Endothelial cell of umbilical vein (primary cell): ENCODE measurements around the gene ABCC4. TPM values are rescaled to one million over a fixed set of nuclear protein-coding genes. Genes with fewer than 3 reads are reported as not detected.

Source experiments
- BruUV-seq: library from RNA; stranded (reverse); fragments of 400-500 nt; replicated peaks from 2 replicates; lab custom pipeline; 2021; lab: Mats Ljungman, UMichigan
- CTCF ChIA-PET: fragments of 300-600, 350-600 bp; sonication (Branson Sonifier 250); formaldehyde crosslinking; loops from one replicate; lab custom pipeline; 2021; ENCODE audit warnings: antibody characterized with exemption, inconsistent platforms; lab: Charles Lee
- POLR2A ChIA-PET: fragments of 300-600, 350-600 bp; sonication (Branson Sonifier 250); formaldehyde crosslinking; loops from one replicate; lab custom pipeline; 2021; ENCODE audit warnings: antibody characterized with exemption, inconsistent platforms; lab: Charles Lee
- DNase-seq: peaks from one replicate; pipeline ENCODE4 v3.0.0-alpha.2; 2011; ENCODE audit warnings: low read depth, low spot score
- FAIRE-seq: peaks from 2 replicates; lab custom pipeline; 2011; peaks lifted over from hg19 to GRCh38; lab: Jason Lieb, UNC
- H2AFZ ChIP-seq: 2 replicates; pipeline ENCODE4 v1.6.0; 2012; ENCODE audit warnings: low read depth, low read length, control low read depth, inconsistent platforms
- H3K27ac ChIP-seq: 2 replicates; pipeline ENCODE4 v1.5.1; 2011; ENCODE audit warnings: low read depth, mild to moderate bottlenecking, control low read depth, low read length, moderate library complexity; ENCODE audit not compliant: insufficient read depth
- H3K27me3 ChIP-seq, 2 experiments: 2 replicates each; pipeline versions ENCODE4 v1.6.0 to v1.6.1; 2011; ENCODE audit warnings: low read length in 2 of 2, mixed read lengths in 1 of 2; ENCODE audit not compliant: control insufficient read depth in 2 of 2, insufficient read depth in 2 of 2
- H3K36me3 ChIP-seq, 2 experiments: 2 replicates in 1 of 2; 3 replicates in 1 of 2; pipeline ENCODE4 v1.5.1; 2011; ENCODE audit warnings: low read length in 2 of 2, mild to moderate bottlenecking in 1 of 2, moderate library complexity in 1 of 2; ENCODE audit not compliant: control insufficient read depth in 2 of 2, insufficient read depth in 2 of 2; ENCODE audit errors: extremely low read depth in 1 of 2
- H3K4me1 ChIP-seq: 3 replicates; pipeline ENCODE4 v1.5.1; 2011; ENCODE audit warnings: mild to moderate bottlenecking, low read length; ENCODE audit not compliant: control insufficient read depth, insufficient read depth; ENCODE audit errors: extremely low read depth
- H3K4me2 ChIP-seq: 2 replicates; pipeline ENCODE4 v1.6.1; 2011; ENCODE audit warnings: low read length, control low read depth, mixed read lengths; ENCODE audit not compliant: insufficient read depth
- H3K4me3 ChIP-seq, 3 experiments: fragments of 200-600 bp in 1 of 3; sonication (generic), shearing (Covaris generic) in 1 of 3; replicated peaks in 1 of 3; 2 replicates each; pipeline ENCODE4 v1.5.1; 2011 to 2016; ENCODE audit warnings: control low read depth in 3 of 3, low read length in 3 of 3, mild to moderate bottlenecking in 2 of 3, inconsistent platforms in 1 of 3, low read depth in 1 of 3, moderate library complexity in 1 of 3; ENCODE audit not compliant: insufficient read depth in 1 of 3
- H3K79me2 ChIP-seq: 2 replicates; pipeline ENCODE4 v1.6.0; 2012; ENCODE audit warnings: low read length, inconsistent platforms; ENCODE audit not compliant: control insufficient read depth, insufficient read depth
- H3K9ac ChIP-seq: replicated peaks from 2 replicates; pipeline ENCODE3; 2011; ENCODE audit warnings: low read length, control low read depth; ENCODE audit not compliant: insufficient read depth; ENCODE audit errors: extremely low read depth
- H3K9me1 ChIP-seq: replicated peaks from 3 replicates; pipeline ENCODE4 v1.6.0; 2011; ENCODE audit warnings: mild to moderate bottlenecking, low read length; ENCODE audit not compliant: control insufficient read depth, insufficient read depth; ENCODE audit errors: extremely low read depth
- H3K9me3 ChIP-seq: replicated peaks from 2 replicates; pipeline ENCODE4 v1.5.1; 2012; ENCODE audit warnings: low read length, inconsistent platforms; ENCODE audit not compliant: control insufficient read depth, insufficient read depth
- H4K20me1 ChIP-seq: replicated peaks from 2 replicates; pipeline ENCODE3; 2011; ENCODE audit warnings: mild to moderate bottlenecking, low read length; ENCODE audit not compliant: control insufficient read depth, insufficient read depth; ENCODE audit errors: extremely low read depth
- FOS ChIP-seq: IDR thresholded peaks from 2 replicates; pipeline ENCODE4 v1.6.1; 2011; ENCODE audit warnings: mild to moderate bottlenecking, low read length, moderate library complexity, borderline replicate concordance; ENCODE audit not compliant: insufficient read depth
- GATA2 ChIP-seq: IDR thresholded peaks from 2 replicates; pipeline ENCODE4 v1.7.0; 2011; ENCODE audit warnings: low read depth, mild to moderate bottlenecking, moderate library complexity, mixed read lengths, low read length; ENCODE audit not compliant: insufficient read length, insufficient read depth
- JUN ChIP-seq: IDR thresholded peaks from 2 replicates; pipeline ENCODE4 v1.6.1; 2011; ENCODE audit warnings: borderline replicate concordance, low read depth; ENCODE audit not compliant: insufficient read length, insufficient read depth
- POLR2AphosphoS5 ChIP-seq: IDR thresholded peaks from 2 replicates; pipeline ENCODE4 v1.6.1; 2012; ENCODE audit warnings: low read depth, mild to moderate bottlenecking, control low read depth, low read length, moderate library complexity; ENCODE audit not compliant: insufficient read depth
- dilution Hi-C: fragments of 300-500 bp; cut with MboI; formaldehyde crosslinking; loops from one replicate; pipeline ENCODE4 v1.15.0; 2019; ENCODE audit warnings: low sequenced_read_pairs; ENCODE audit not compliant: extremely low pct_ligation_motif_present
- intact Hi-C: fragments of 100-400 bp; cut with micrococcal nuclease; formaldehyde crosslinking; loops from one replicate; pipeline ENCODE4 v1.10.0; 2022
- polyA plus RNA-seq, 4 experiments: library from polyadenylated mRNA; depleted of rRNA in 3 of 4; stranded (reverse) in 3 of 4; unstranded in 1 of 4; fragments of >200 nt; gene quantifications; 2 replicates each; pipeline versions ENCODE4 v1.2.1 to v1.2.3, GENCODE V29; 2011 to 2012; ENCODE audit warnings: missing spikeins in 1 of 4
- total RNA-seq: library from RNA; stranded (reverse); gene quantifications from 2 replicates; pipeline ENCODE4 v1.2.3, GENCODE V29; 2021
- TF ChIP-seq, protein P1 (sequence below): IDR thresholded peaks from 2 replicates; pipeline ENCODE4 v1.6.1; 2011; ENCODE audit not compliant: insufficient read depth, insufficient read length
- TF ChIP-seq, protein P2 (sequence below), 2 donors: IDR thresholded peaks; 1 replicate in 1 of 2; 2 replicates in 1 of 2; pipeline ENCODE4 v1.5.1; 2011; ENCODE audit warnings: low read length in 2 of 2, mild to moderate bottlenecking in 2 of 2, moderate library complexity in 2 of 2, control low read depth in 1 of 2, inconsistent platforms in 1 of 2, low read depth in 1 of 2; ENCODE audit not compliant: insufficient read depth in 1 of 2; ENCODE audit errors: extremely low read depth in 1 of 2

ABCC4 gene
- total and polyA plus RNA-seq, 2 donors (not counting 3 experiments of a cell fraction or from before 2014, with no cell fraction given) = 9.2 to 15.9 TPM

DNA sequence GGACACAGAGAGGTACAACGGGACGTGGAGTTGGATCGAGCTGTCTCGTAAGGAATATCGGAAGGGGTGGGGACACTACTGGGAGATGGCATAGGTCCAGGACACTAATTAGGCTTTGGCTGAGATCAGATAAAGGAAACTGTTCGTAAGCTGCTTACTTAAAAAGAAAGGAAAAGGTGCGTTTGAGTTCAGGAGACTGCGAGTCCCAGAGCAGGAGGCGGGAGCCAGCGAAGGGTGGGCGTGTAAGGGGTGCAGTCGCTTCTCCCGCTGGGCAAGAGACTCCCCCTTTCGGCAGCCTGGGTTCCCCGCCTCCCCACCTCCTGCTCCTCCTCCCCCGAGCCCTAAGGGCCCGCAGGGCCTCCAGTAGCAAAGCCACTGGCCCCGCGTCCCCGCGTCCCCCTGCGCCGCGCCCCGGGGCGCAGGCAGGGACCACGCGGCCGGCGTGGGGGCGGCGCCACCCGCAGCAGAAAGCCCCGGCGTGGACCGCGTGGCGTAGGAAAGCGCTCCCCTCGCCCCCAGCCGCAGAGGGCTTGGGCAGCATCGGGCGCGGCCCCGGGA, 547 bp downstream of the ABCC4 start:
- Histone ChIP-seq H3K79me2 (peaks cover 31% of the 10 kb centered on the region), H3K27me3 (no peaks in the 10 kb centered on the region), H3K27ac (peak overlapping the region; percentile 84), H3K36me3 (no peaks in the 10 kb centered on the region), H3K9ac (peak overlapping the region; percentile 83), H4K20me1 (no peaks in the 10 kb centered on the region), H3K4me1 (peaks cover 18% of the 10 kb centered on the region), H2AFZ (peak overlapping the region; percentile 93), H3K9me3 (no peaks in the 10 kb centered on the region), H3K9me1 (no peaks in the 10 kb centered on the region), H3K4me3 (peak overlapping the region; percentile 73 to 91 (median 83)), H3K4me2 (peak overlapping the region; percentile 94)
- TF ChIP-seq FOS = no peak
- TF ChIP-seq, protein P1, sequence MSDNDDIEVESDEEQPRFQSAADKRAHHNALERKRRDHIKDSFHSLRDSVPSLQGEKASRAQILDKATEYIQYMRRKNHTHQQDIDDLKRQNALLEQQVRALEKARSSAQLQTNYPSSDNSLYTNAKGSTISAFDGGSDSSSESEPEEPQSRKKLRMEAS = no peak
- TF ChIP-seq JUN = no peak
- peak; percentile 55 for TF ChIP-seq GATA2
- TF ChIP-seq, protein P2, sequence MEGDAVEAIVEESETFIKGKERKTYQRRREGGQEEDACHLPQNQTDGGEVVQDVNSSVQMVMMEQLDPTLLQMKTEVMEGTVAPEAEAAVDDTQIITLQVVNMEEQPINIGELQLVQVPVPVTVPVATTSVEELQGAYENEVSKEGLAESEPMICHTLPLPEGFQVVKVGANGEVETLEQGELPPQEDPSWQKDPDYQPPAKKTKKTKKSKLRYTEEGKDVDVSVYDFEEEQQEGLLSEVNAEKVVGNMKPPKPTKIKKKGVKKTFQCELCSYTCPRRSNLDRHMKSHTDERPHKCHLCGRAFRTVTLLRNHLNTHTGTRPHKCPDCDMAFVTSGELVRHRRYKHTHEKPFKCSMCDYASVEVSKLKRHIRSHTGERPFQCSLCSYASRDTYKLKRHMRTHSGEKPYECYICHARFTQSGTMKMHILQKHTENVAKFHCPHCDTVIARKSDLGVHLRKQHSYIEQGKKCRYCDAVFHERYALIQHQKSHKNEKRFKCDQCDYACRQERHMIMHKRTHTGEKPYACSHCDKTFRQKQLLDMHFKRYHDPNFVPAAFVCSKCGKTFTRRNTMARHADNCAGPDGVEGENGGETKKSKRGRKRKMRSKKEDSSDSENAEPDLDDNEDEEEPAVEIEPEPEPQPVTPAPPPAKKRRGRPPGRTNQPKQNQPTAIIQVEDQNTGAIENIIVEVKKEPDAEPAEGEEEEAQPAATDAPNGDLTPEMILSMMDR (IDR thresholded peaks at IDR 0.05; ENCODE audit: extremely low read depth in 1 of 2, insufficient read depth in 1 of 2, low read depth in 1 of 2, low read length in 2 of 2) = peak in 1 of 2 donors; percentile 21
- TF ChIP-seq POLR2AphosphoS5 = no peak
- BruUV-seq = no TSS peak
- FAIRE-seq = peak; percentile 76
- POLR2A ChIA-PET = no interaction called here
- intact Hi-C loops (loop anchor here (1.0 kb wide), 2 partner anchors 44 to 104 kb away; no protein-coding TSS in a partner anchor), dilution Hi-C loops (no loop called here)
- peak; percentile 63 for DNase-seq
- CTCF ChIA-PET = interaction anchor here (0.7 to 7.7 kb wide), 9 partner anchors 10 to 112 kb away, joined by 3 to 260 read pairs (median 6); no protein-coding TSS in a partner anchor
